GM18507 (cell line): ENCODE measurements around the gene TUBGCP2.
"Not testable (repeated sequence)": the region's sequence is repeated elsewhere in the genome, so short reads cannot be mapped to it uniquely, and the experiment has no call there.

ENCODE experiments used
- DNase-seq: peaks from one replicate; pipeline ENCODE4 v3.0.0; 2011; ENCODE audit warnings: low read depth; ENCODE audit not compliant: insufficient read length; ENCODE audit errors: extremely low spot score
- FAIRE-seq: peaks from 2 replicates; lab custom pipeline; 2011; peaks lifted over from hg19 to GRCh38; lab: Jason Lieb, UNC

Gene TUBGCP2

GRCh38 chr10:133272301-133272963, 36.2 kb downstream of the TUBGCP2 start:
- no peak for DNase-seq
- no peak for FAIRE-seq

DNA sequence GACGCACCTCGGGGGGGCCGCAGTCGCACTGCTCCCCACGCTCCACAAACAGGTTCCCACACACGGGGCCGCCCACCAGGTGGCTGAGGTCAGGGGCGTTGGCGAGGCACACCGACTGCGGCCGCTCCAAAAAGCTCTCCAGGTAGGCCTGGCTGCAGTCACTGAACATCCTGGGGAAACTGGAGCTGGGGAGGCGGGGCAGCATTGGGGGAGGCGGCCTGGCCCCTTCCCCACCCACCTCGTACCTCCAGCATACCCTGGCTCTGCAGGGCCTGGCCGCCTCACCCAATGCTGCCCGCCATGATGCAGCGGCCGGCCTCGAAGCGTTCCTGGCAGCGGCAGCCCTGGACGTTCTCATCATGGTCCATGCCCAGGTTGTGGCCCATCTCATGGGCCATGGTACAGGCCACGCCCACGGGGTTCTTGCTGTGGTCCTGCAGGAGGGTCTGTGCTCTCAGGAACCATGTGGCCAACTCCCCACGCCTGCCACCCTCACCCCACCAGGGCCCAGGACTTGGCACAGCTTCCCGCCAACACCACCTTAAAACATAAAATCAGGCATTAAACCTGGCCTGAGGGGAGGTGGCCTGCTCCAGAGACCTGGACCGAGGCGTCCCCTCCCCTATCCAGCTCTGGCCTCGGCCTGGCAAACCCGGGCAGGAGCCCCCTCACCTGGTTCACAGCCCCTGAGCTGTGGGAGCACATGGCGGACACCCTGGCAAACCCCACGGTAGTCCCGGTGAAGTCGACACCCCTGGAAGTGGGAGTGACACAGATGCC, 37.0 kb downstream of the TUBGCP2 start:
- FAIRE-seq, result no peak
- DNase-seq, result no peak

GRCh38 chr10:133270773-133271297, 37.8 kb downstream of the TUBGCP2 start:
- FAIRE-seq (no peak), DNase-seq (no peak)

GRCh38 chr10:133270204-133270603, 38.5 kb downstream of the TUBGCP2 start:
- no peak for DNase-seq
- no peak for FAIRE-seq

GRCh38 chr10:133269367-133269766, 39.3 kb downstream of the TUBGCP2 start:
- FAIRE-seq (no peak), DNase-seq (no peak)

GRCh38 chr10:133268532-133268931, 40.1 kb downstream of the TUBGCP2 start:
- DNase-seq (no peak), FAIRE-seq (no peak)

DNA sequence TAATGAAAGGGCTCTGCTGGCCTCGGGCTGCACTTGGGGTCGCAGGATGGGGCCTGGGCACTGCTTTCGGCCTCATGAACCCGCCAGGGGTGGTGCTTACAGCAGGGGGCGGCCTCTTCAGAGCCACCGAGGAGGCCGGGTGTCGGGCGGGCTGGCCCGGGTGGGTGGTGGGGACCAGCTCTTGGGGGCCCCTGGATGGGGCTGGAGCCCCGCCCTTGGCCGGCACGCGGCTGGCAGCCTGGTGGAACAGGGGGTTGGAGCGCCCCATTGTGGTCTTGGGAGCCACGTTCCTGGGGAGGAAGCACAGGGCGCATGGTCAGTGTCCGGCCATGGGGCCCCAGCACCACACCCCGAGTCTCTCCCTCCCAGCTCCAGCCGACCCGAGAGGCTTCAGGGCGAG, 40.8 kb downstream of the TUBGCP2 start:
- DNase-seq (no peak), FAIRE-seq (no peak)

GRCh38 chr10:133267293-133267692, 41.4 kb downstream of the TUBGCP2 start:
- DNase-seq (no peak), FAIRE-seq (no peak)

- FAIRE-seq (no peak), DNase-seq (no peak)
These were observed 42.4 kb downstream of the TUBGCP2 start for GRCh38 chr10:133266056-133266795.

DNA sequence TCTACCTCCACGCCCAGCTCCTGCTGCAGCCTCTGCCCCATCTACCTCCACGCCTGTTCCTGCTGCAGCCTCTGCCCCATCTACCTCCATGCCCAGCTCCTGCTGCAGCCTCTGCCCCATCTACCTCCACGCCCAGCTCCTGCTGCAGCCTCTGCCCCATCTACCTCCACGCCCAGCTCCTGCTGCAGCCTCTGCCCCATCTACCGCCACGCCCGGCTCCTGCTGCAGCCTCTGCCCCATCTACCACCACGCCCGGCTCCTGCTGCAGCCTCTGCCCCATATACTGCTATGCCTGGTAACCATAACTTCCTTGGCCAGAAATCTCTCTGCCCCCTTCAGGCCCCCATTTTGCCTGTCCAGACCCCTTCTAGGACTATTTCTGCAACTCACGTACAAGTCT, 43.6 kb downstream of the TUBGCP2 start:
- not testable (repeated sequence) for DNase-seq, FAIRE-seq

GRCh38 chr10:133264461-133264860, 44.2 kb downstream of the TUBGCP2 start:
- FAIRE-seq, result no peak
- DNase-seq, result no peak

DNA sequence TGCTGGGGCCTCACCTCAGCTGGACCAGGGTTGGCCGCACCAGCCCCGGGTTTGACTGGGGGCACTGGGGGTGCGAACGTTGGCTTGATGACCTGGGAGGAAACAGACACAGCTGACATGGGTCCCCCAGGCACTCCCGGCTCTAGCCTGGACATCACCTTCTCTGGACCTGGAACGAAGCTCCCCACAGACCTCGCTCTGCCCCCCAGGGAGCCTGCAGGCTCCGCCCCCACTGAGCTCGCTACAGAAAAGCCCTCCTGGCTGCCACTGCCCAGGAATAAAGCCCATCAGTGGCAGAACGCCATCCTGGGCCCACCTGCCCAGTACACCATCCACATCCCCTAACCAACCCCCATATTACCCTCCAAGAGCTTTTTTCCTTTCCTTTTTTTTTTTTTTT, 45.0 kb downstream of the TUBGCP2 start:
- no peak for DNase-seq
- no peak for FAIRE-seq

DNA sequence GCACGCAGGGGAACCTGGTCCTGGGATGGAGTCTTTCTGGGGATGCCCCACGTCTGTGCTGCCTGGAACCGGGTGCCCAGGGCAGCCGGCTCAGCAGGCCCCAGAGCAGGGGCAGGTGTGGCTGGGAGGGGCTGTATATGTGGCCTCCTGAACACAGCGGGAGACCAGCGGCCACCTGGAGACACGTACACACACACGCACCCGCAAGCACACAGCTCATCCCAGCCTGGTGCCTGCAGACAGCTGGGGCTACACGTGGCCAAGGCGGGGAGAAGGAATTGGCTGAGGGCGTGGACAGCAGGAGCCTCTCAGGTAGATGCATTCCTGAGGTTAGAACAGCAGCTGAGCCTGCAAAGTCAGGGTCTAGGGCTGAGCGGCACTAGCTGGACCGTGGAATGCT, 46.0 kb downstream of the TUBGCP2 start:
- FAIRE-seq (no peak), DNase-seq (no peak)

GRCh38 chr10:133261726-133262325, 46.8 kb downstream of the TUBGCP2 start:
- peak; percentile 64 for FAIRE-seq
- peak; percentile 83 for DNase-seq

GRCh38 chr10:133260895-133261725, 47.6 kb downstream of the TUBGCP2 start:
- FAIRE-seq, result peak; percentile 66
- DNase-seq, result no peak

DNA sequence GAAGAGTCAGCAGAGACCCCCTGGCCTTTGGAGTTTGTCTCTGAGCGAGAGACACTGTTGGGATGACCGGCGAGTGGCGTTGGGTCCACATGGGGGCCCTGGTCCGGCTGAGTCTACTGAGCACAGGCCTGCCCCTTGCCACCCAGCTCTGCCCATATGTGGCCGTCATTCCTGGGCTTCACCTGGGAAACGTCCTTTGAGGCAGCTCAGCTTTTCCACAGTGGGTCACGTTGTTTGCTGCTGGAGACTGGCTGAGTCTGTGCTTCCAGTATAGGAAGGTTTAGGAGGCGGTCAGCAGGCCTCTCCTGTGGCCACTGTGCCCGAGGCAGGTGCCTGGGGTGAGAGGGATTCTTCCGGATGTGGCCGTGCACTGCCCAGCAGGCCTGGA, 49.1 kb downstream of the TUBGCP2 start:
- DNase-seq (no peak), FAIRE-seq (no peak)

DNA sequence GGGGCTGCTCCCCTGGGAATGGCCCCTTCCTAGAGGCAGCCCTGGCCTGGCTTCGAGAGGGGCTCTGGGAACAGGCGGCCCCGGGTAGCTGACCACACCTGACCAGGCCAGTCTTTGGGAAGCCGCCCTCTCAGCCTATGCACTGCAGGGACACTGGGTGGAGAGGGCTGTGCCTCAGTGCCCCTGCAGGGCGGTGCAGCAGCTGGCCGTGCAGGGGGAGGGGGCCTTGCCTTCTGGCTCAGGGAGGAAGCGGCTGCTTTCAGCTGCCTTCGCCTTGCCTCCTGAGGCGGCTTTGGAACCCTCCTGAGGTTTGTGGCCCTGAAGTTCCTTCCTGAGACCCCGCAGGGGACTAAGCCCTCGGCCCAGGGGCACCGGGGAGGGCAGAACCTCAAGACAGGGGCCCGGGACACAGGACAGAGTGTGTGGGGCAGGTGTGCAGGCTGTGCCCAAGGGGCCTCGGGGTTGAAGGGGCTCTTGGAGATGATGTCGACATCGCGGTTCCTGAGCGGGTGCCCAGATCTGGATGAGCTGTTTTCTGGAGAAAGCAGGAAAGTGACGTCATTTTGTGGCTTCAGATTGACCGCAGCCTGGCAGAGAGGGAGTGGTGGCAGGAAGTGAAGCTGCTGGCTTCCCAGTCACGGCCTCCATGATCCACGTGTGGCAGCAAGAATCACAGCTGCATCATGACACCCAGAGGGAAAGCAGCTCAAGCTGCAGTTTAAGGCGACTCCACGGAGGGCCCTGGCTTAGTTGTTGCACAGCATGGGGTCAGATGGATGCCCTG, 49.7 kb downstream of the TUBGCP2 start:
- FAIRE-seq (peak; percentile 36), DNase-seq (no peak)

- no peak for DNase-seq
- peak; percentile 45 for FAIRE-seq
These were observed 50.4 kb downstream of the TUBGCP2 start for GRCh38 chr10:133258066-133258817.
